IMR-90 (cell line): Measurements from ENCODE around the gene VPS52. TPM values are rescaled to one million over a fixed set of nuclear protein-coding genes. Genes with fewer than 3 reads are reported as not detected.

Experiments
- ATAC-seq: fragments of 200-7000 bp; cut with Tn5 transposase; 2 replicates; pipeline ENCODE4 v1.9.1; 2020; ENCODE audit warnings: low read depth, mild to moderate bottlenecking, moderate library complexity
- BruUV-seq: library from RNA; stranded (reverse); fragments of 400-500 nt; replicated peaks from 2 replicates; lab custom pipeline; 2021; lab: Mats Ljungman, UMichigan
- CTCF ChIA-PET: fragments of 300-600 bp; formaldehyde crosslinking; extraction: SDS; loops from one replicate; lab custom pipeline; 2021; ENCODE audit warnings: antibody characterized with exemption; lab: Yijun Ruan, JAX
- POLR2A ChIA-PET: fragments of 300-600 bp; sonication (Branson Sonifier 250); formaldehyde crosslinking; loops from one replicate; lab custom pipeline; 2022; ENCODE audit warnings: antibody characterized with exemption; ENCODE audit not compliant: unreplicated experiment; lab: Charles Lee
- DNase-seq: peaks from one replicate; pipeline ENCODE4 v3.0.0; 2013
- H2AFZ ChIP-seq: replicated peaks from 2 replicates; pipeline ENCODE3; 2013; ENCODE audit warnings: low read length, mild to moderate bottlenecking; ENCODE audit not compliant: poor library complexity
- H2AK5ac ChIP-seq: 2 replicates; pipeline ENCODE4 v1.6.1; 2013; ENCODE audit warnings: low read depth, low read length, inconsistent platforms
- H2AK9ac ChIP-seq: replicated peaks from 2 replicates; pipeline ENCODE3; 2013; ENCODE audit warnings: mild to moderate bottlenecking, low read depth, low read length, moderate library complexity; ENCODE audit not compliant: poor library complexity
- H2BK120ac ChIP-seq: 2 replicates; pipeline ENCODE4 v1.6.1; 2013; ENCODE audit warnings: low read depth, low read length, inconsistent platforms
- H2BK15ac ChIP-seq: 3 replicates; pipeline ENCODE4 v1.6.1; 2013; ENCODE audit warnings: low read depth, low read length, inconsistent platforms
- H2BK20ac ChIP-seq: 2 replicates; pipeline ENCODE4 v1.6.1; 2013; ENCODE audit warnings: low read depth, mild to moderate bottlenecking, inconsistent platforms, low read length, moderate library complexity
- H2BK5ac ChIP-seq: 2 replicates; pipeline ENCODE4 v1.6.1; 2013; ENCODE audit warnings: mild to moderate bottlenecking, low read depth, low read length, inconsistent platforms; ENCODE audit not compliant: poor library complexity, severe bottlenecking
- H3K14ac ChIP-seq: replicated peaks from 2 replicates; pipeline ENCODE4 v1.6.1; 2013; ENCODE audit warnings: low read depth, low read length, inconsistent platforms
- H3K18ac ChIP-seq: 2 replicates; pipeline ENCODE4 v1.6.1; 2013; ENCODE audit warnings: low read depth, low read length, control low read depth
- H3K23ac ChIP-seq: 2 replicates; pipeline ENCODE4 v1.6.1; 2013; ENCODE audit warnings: low read depth, low read length, inconsistent platforms
- H3K27ac ChIP-seq: 2 replicates; pipeline ENCODE4 v1.5.1; 2013; ENCODE audit warnings: mild to moderate bottlenecking, control low read depth, low read length; ENCODE audit not compliant: insufficient read depth
- H3K27me3 ChIP-seq: 2 replicates; pipeline ENCODE4 v1.6.1; 2013; ENCODE audit warnings: low read length; ENCODE audit not compliant: control insufficient read depth, insufficient read depth
- H3K36me3 ChIP-seq: 2 replicates; pipeline ENCODE4 v1.6.1; 2013; ENCODE audit warnings: low read length, mixed read lengths; ENCODE audit not compliant: control insufficient read depth, insufficient read depth
- H3K4ac ChIP-seq: 2 replicates; pipeline ENCODE4 v1.6.1; 2013; ENCODE audit warnings: low read depth, low read length, inconsistent platforms
- H3K4me1 ChIP-seq: 2 replicates; pipeline ENCODE4 v1.6.1; 2013; ENCODE audit warnings: low read length, mixed read lengths; ENCODE audit not compliant: control insufficient read depth, insufficient read depth
- H3K4me2 ChIP-seq: 2 replicates; pipeline ENCODE4 v1.6.1; 2013; ENCODE audit warnings: low read depth, mild to moderate bottlenecking, control low read depth, low read length, moderate library complexity
- H3K4me3 ChIP-seq: 2 replicates; pipeline ENCODE4 v1.5.1; 2013; ENCODE audit warnings: low read depth, mild to moderate bottlenecking, control low read depth, low read length, moderate library complexity; ENCODE audit not compliant: insufficient read depth
- H3K56ac ChIP-seq: 2 replicates; pipeline ENCODE4 v1.6.1; 2013; ENCODE audit warnings: low read length, inconsistent platforms; ENCODE audit not compliant: insufficient read depth; ENCODE audit errors: extremely low read depth
- H3K79me1 ChIP-seq, 2 experiments: 2 replicates each; pipeline ENCODE4 v1.6.1; 2013; ENCODE audit warnings: low read length in 2 of 2, inconsistent platforms in 1 of 2, low read depth in 1 of 2
- H3K9ac ChIP-seq: 2 replicates; pipeline ENCODE4 v1.6.1; 2013; ENCODE audit warnings: low read depth, low read length, control low read depth
- H3K9me1 ChIP-seq: 2 replicates; pipeline ENCODE4 v1.6.1; 2013; ENCODE audit warnings: low read length, inconsistent platforms; ENCODE audit not compliant: insufficient read depth
- H3K9me3 ChIP-seq: 2 replicates; pipeline ENCODE4 v1.6.1; 2013; ENCODE audit warnings: low read length; ENCODE audit not compliant: control insufficient read depth, insufficient read depth
- H4K20me1 ChIP-seq: 2 replicates; pipeline ENCODE4 v1.6.1; 2013; ENCODE audit warnings: low read length, inconsistent platforms; ENCODE audit not compliant: insufficient read depth
- H4K5ac ChIP-seq: 2 replicates; pipeline ENCODE4 v1.6.1; 2013; ENCODE audit warnings: mild to moderate bottlenecking, low read depth, low read length, control low read depth
- H4K8ac ChIP-seq, 2 experiments: 2 replicates each; pipeline ENCODE4 v1.6.1; 2013; ENCODE audit warnings: low read depth in 2 of 2, low read length in 2 of 2, control low read depth in 1 of 2, inconsistent platforms in 1 of 2
- H4K91ac ChIP-seq: 2 replicates; pipeline ENCODE4 v1.6.1; 2013; ENCODE audit warnings: low read depth, low read length, inconsistent platforms; ENCODE audit not compliant: insufficient read depth
- POLR2A ChIP-seq: IDR thresholded peaks from 2 replicates; pipeline ENCODE4 v1.6.1; 2012; ENCODE audit warnings: mild to moderate bottlenecking, low read depth, low read length
- RAD21 ChIP-seq: IDR thresholded peaks from 2 replicates; pipeline ENCODE4 v1.6.1; 2012; ENCODE audit warnings: low read length, improper control_type of control experiment
- whole genome bisulfite sequencing, 2 experiments: methylation state at CpG; one replicate each; pipeline versions ENCODE4 v1.1.5 to v1.1.7; 2013; ENCODE audit warnings: missing lambda C conversion rate in 2 of 2; ENCODE audit not compliant: insufficient read length in 1 of 2; ENCODE audit errors: extremely low coverage in 2 of 2; 5-methylcytosine and 5-hydroxymethylcytosine counted together
- dilution Hi-C: fragments of 300-500 bp; cut with HindIII; formaldehyde crosslinking; loops from one replicate; pipeline ENCODE4 v1.14.3; 2018; ENCODE audit warnings: low sequenced_read_pairs; ENCODE audit not compliant: unreplicated experiment
- in situ Hi-C: fragments of 300-500 bp; cut with MboI; formaldehyde crosslinking; loops from 3 replicates; pipeline ENCODE4 v1.14.3; 2019; ENCODE audit warnings: low sequenced_read_pairs, inconsistent platforms, mixed read lengths
- intact Hi-C: fragments of 100-400 bp; cut with micrococcal nuclease; formaldehyde crosslinking; loops from 2 replicates; pipeline ENCODE4 v1.10.0; 2022
- polyA plus RNA-seq, 3 experiments: library from polyadenylated mRNA; depleted of rRNA; stranded (reverse); fragments of >200 nt; gene quantifications; 2 replicates each; pipeline ENCODE4 v1.2.3, GENCODE V29; 2012; ENCODE audit warnings: low replicate concordance in 1 of 3
- total RNA-seq: library from RNA; depleted of rRNA; stranded (reverse); fragments of >200 nt; gene quantifications from 2 replicates; pipeline ENCODE4 v1.2.3, GENCODE V29; 2012
- TF ChIP-seq, protein P1 (sequence below): conservative IDR thresholded peaks from 2 replicates; pipeline ENCODE4 v1.5.1; 2012; ENCODE audit warnings: mild to moderate bottlenecking, low read depth, low read length, improper control_type of control experiment

The VPS52 gene
- total and polyA plus RNA-seq, 2 of the 4 experiments (the other 2 are of a cell fraction) = 29.8 to 54.6 TPM

DNA sequence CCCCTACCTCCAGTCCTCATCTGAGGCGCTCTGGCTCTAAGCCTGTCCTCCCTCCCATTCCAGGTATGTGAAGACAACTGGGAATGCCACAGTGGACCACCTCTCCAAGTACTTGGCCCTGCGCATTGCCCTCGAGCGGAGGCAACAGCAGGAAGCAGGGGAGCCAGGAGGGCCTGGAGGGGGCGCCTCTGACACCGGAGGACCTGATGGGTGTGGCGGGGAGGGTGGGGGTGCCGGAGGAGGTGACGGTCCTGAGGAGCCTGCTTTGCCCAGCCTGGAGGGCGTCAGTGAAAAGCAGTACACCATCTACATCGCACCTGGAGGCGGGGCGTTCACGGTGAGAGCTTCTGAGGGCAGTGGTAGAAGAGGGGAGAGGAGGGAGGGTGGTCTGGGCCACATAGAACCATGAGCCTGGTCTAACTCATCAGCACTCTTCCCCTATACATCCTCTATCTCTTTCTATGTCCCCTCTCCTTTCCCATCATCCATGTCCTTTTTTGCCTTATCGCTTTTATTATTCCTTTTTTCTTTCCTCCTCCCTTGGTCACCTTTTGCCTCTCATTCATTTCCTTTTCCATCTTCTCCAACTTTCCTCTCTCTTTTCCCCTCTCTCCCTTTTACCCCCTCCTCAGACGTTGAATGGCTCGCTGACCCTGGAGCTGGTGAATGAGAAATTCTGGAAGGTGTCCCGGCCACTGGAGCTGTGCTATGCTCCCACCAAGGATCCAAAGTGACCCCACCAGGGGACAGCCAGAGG is 59.8 kb downstream of the VPS52 start:
- Histone ChIP-seq H3K27ac (no peak overlapping the region), H2BK120ac (no peak overlapping the region), H3K79me1 (peaks cover 7 to 30% of the 10 kb centered on the region in 2 experiments), H2BK20ac (no peak overlapping the region), H4K20me1 (no peaks in the 10 kb centered on the region), H3K36me3 (peaks cover 20% of the 10 kb centered on the region), H3K4me2 (no peak overlapping the region), H3K18ac (no peak overlapping the region), H2AK5ac (no peak overlapping the region), H4K5ac (no peak overlapping the region), H3K14ac (no peak overlapping the region), H3K4me3 (no peak overlapping the region), H3K4ac (no peak overlapping the region), H3K9ac (no peak overlapping the region), H2AFZ (no peak overlapping the region), H4K8ac (no peak overlapping the region), H3K23ac (no peak overlapping the region), H3K4me1 (peaks cover 5% of the 10 kb centered on the region), H3K27me3 (peaks cover 14% of the 10 kb centered on the region), H3K9me1 (peaks cover 1% of the 10 kb centered on the region; the same call in 1 of the 2 replicates), H2BK5ac (no peak overlapping the region), H4K91ac (no peak overlapping the region), H3K9me3 (no peaks in the 10 kb centered on the region), H3K56ac (no peak overlapping the region), H2BK15ac (no peak overlapping the region), H2AK9ac (peak overlapping the region; percentile 68)
- DNase-seq (no peak), ATAC-seq (no peak)
- 100% methylated on average over 1 of the region's 18 CpGs for WGBS, 2 experiments
- intact Hi-C loops = no loop called here
- TF ChIP-seq, protein P1, sequence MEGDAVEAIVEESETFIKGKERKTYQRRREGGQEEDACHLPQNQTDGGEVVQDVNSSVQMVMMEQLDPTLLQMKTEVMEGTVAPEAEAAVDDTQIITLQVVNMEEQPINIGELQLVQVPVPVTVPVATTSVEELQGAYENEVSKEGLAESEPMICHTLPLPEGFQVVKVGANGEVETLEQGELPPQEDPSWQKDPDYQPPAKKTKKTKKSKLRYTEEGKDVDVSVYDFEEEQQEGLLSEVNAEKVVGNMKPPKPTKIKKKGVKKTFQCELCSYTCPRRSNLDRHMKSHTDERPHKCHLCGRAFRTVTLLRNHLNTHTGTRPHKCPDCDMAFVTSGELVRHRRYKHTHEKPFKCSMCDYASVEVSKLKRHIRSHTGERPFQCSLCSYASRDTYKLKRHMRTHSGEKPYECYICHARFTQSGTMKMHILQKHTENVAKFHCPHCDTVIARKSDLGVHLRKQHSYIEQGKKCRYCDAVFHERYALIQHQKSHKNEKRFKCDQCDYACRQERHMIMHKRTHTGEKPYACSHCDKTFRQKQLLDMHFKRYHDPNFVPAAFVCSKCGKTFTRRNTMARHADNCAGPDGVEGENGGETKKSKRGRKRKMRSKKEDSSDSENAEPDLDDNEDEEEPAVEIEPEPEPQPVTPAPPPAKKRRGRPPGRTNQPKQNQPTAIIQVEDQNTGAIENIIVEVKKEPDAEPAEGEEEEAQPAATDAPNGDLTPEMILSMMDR = no peak
- 0 out of 2 replicates have a peak, but pooled peaks have one; percentile 15 for TF ChIP-seq POLR2A
- no peak for TF ChIP-seq RAD21
- dilution Hi-C loops = no loop called here
- in situ Hi-C loops = no loop called here
- CTCF ChIA-PET = no interaction called here
- BruUV-seq = no TSS peak
- POLR2A ChIA-PET = no interaction called here
